Panc1 (cell line): ENCODE measurements around the gene MAEA. TPM values are rescaled to one million over a fixed set of nuclear protein-coding genes. Genes with fewer than 3 reads are reported as not detected.

Source experiments
- ATAC-seq: fragments of 200-7000 bp; cut with Tn5 transposase; 2 replicates; pipeline ENCODE4 v1.9.1; 2020; ENCODE audit warnings: mild to moderate bottlenecking, moderate library complexity
- BruUV-seq: library from RNA; stranded (reverse); fragments of 400-500 nt; replicated peaks from 2 replicates; lab custom pipeline; 2021; lab: Mats Ljungman, UMichigan
- CTCF ChIA-PET: fragments of 300-600 bp; sonication (Branson Sonifier 250); formaldehyde crosslinking; loops from one replicate; lab custom pipeline; 2022; ENCODE audit warnings: antibody characterized with exemption; lab: Charles Lee
- POLR2A ChIA-PET: fragments of 300-600 bp; sonication (Branson Sonifier 250); formaldehyde crosslinking; loops from one replicate; lab custom pipeline; 2022; ENCODE audit warnings: antibody characterized with exemption; lab: Charles Lee
- DNase-seq: peaks from one replicate; pipeline ENCODE4 v3.0.0-alpha.2; 2010; ENCODE audit warnings: low read depth, low spot score
- H3K27ac ChIP-seq: 2 replicates; pipeline ENCODE4 v1.5.1; 2011; ENCODE audit warnings: mild to moderate bottlenecking, low read length, inconsistent platforms
- H3K27me3 ChIP-seq: fragments of 200-500 bp; sonication (Bioruptor generic); 2 replicates; pipeline ENCODE4 v1.6.0; 2014; ENCODE audit warnings: low read length, inconsistent platforms; ENCODE audit not compliant: control insufficient read depth, insufficient read depth
- H3K36me3 ChIP-seq: fragments of 200-500 bp; sonication (Bioruptor generic); 2 replicates; pipeline ENCODE4 v1.5.1; 2014; ENCODE audit warnings: inconsistent platforms, mild to moderate bottlenecking, low read length, moderate library complexity; ENCODE audit not compliant: control insufficient read depth, insufficient read depth
- H3K4me1 ChIP-seq: 2 replicates; pipeline ENCODE4 v1.5.1; 2011; ENCODE audit warnings: inconsistent platforms, mild to moderate bottlenecking, low read length, moderate library complexity; ENCODE audit not compliant: control insufficient read depth, insufficient read depth
- H3K4me3 ChIP-seq, 2 experiments: 2 replicates each; pipeline ENCODE4 v1.5.1; 2011 to 2012; ENCODE audit warnings: low read depth in 2 of 2, low read length in 2 of 2, mild to moderate bottlenecking in 2 of 2, inconsistent platforms in 1 of 2, moderate library complexity in 1 of 2
- H3K9me3 ChIP-seq: fragments of 200-500 bp; sonication (Bioruptor generic); 2 replicates; pipeline ENCODE4 v1.5.1; 2014; ENCODE audit warnings: low read depth, mild to moderate bottlenecking, inconsistent platforms, low read length, moderate library complexity; ENCODE audit not compliant: control insufficient read depth, insufficient read depth
- POLR2AphosphoS5 ChIP-seq: IDR thresholded peaks from 2 replicates; pipeline ENCODE4 v1.6.1; 2012; ENCODE audit warnings: mild to moderate bottlenecking, low read depth, low read length, moderate library complexity
- SIN3A ChIP-seq: IDR thresholded peaks from 2 replicates; pipeline ENCODE4 v1.6.1; 2012; ENCODE audit warnings: low read depth, mild to moderate bottlenecking, low read length, moderate library complexity, borderline replicate concordance; ENCODE audit not compliant: insufficient read depth
- TCF7L2 ChIP-seq: IDR thresholded peaks from 2 replicates; pipeline ENCODE4 v1.6.1; 2011; ENCODE audit warnings: mild to moderate bottlenecking, low read depth, low read length, inconsistent platforms
- in situ Hi-C: cut with HindIII; loops from 2 replicates; pipeline ENCODE4 v1.10.0; 2016; ENCODE audit warnings: low sequenced_read_pairs, low pct_unique_long_range_greater_than_20kb
- intact Hi-C: fragments of 100-400 bp; cut with micrococcal nuclease; formaldehyde crosslinking; loops from one replicate; pipeline ENCODE4 v1.10.0; 2022; ENCODE audit not compliant: unreplicated experiment
- total RNA-seq: library from RNA; stranded (reverse); gene quantifications from one replicate; pipeline ENCODE4 v1.2.1, GENCODE V29; 2021; ENCODE audit not compliant: unreplicated experiment
- TF ChIP-seq, protein P1 (sequence below): fragments of 450-650 bp; IDR thresholded peaks from 2 replicates; pipeline ENCODE4 v1.5.1; 2017; ENCODE audit warnings: mild to moderate bottlenecking
- TF ChIP-seq, protein P2 (sequence below), 2 experiments: IDR thresholded peaks; 2 replicates each; pipeline ENCODE4 v1.6.1; 2011 to 2012; ENCODE audit warnings: low read depth in 2 of 2, control low read depth in 1 of 2, low read length in 1 of 2, mild to moderate bottlenecking in 1 of 2, moderate library complexity in 1 of 2; ENCODE audit not compliant: insufficient read depth in 1 of 2

The MAEA gene
- total RNA-seq, 1 experiment from 2014 or later, result 62.3 TPM

DNA sequence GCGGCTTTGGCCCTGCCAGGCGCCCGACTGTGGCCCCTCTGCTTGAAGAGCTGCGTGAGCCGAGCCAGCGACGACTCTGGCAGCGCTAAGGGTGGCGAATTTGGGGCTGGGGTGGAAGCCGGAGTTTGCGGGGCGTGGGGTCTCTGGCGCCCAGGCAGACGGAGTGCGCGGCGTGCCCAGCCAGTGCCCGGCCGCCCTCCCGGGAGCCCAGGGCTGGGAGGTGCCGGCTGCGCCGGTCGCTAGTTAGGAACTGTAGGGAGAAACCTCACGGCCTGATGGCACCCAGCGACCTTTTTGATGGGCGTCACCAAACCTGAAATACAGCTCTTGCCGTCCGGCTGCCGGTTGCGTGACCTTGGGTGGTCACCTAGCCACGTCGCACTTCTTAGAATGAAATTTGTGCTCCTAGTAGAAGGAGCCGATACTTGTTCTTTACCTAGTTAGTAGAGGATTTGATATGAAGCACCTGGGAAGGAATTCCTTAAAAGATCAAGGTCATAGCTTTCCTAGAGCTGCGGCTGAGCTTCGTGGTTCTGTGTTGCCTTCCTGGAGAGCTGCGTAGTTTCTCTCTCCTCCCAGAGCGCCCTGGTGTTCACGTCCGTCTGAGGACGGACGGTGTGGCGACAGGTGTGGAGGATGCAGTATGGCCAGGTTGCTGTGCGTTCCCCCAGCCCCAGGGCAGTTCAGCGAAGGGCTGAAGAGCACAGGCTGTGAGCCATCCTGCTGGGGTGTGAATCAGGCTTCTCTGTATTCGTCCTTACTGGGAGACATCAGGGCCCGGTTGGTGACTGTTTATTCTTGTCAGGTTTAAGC, 680 bp downstream of the MAEA start:
- Histone ChIP-seq H3K4me3 (peak overlapping the region; percentile 81 to 89), H3K27ac (peak overlapping the region; percentile 81), H3K36me3 (no peaks in the 10 kb centered on the region), H3K27me3 (no peaks in the 10 kb centered on the region), H3K4me1 (peaks cover 38% of the 10 kb centered on the region), H3K9me3 (no peaks in the 10 kb centered on the region)
- intact Hi-C loops, result no loop called here
- ATAC-seq, result no peak
- TF ChIP-seq TCF7L2, result no peak
- no peak for TF ChIP-seq SIN3A
- TF ChIP-seq, protein P1, sequence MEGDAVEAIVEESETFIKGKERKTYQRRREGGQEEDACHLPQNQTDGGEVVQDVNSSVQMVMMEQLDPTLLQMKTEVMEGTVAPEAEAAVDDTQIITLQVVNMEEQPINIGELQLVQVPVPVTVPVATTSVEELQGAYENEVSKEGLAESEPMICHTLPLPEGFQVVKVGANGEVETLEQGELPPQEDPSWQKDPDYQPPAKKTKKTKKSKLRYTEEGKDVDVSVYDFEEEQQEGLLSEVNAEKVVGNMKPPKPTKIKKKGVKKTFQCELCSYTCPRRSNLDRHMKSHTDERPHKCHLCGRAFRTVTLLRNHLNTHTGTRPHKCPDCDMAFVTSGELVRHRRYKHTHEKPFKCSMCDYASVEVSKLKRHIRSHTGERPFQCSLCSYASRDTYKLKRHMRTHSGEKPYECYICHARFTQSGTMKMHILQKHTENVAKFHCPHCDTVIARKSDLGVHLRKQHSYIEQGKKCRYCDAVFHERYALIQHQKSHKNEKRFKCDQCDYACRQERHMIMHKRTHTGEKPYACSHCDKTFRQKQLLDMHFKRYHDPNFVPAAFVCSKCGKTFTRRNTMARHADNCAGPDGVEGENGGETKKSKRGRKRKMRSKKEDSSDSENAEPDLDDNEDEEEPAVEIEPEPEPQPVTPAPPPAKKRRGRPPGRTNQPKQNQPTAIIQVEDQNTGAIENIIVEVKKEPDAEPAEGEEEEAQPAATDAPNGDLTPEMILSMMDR, result no peak
- ChIA-PET POLR2A (no interaction called here), CTCF (no interaction called here)
- in situ Hi-C loops, result no loop called here
- no peak for DNase-seq
- no TSS peak for BruUV-seq

DNA sequence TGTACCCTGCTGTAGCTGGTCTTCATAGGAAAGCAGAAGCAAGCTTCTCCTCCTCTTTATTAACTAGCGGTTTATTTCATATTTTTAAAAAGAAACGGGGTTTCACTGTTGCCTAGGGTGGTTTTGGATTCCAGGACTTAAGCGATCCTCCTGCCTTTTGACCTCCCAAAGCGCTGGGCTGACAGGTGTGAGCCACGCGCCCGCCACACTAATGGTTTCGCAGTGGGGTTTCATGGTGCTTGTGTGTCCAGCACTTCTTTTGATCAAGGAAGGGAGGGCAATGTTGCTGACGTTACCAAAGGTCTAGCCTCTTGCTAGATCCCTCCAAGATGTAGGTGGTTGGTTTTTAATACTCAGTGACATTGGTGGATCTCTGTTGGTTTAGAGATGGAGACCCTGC, 1.4 kb downstream of the MAEA start:
- peak overlapping the region; percentile 81 to 89 for H3K4me3 ChIP-seq
- BruUV-seq, result no TSS peak
- DNase-seq, result no peak
- H3K36me3 ChIP-seq, result no peaks in the 10 kb centered on the region
- intact Hi-C loops (no loop called here), in situ Hi-C loops (no loop called here)
- peak overlapping the region; percentile 81 for H3K27ac ChIP-seq
- peaks cover 38% of the 10 kb centered on the region for H3K4me1 ChIP-seq
- ChIA-PET CTCF (no interaction called here), POLR2A (no interaction called here)
- no peaks in the 10 kb centered on the region for H3K9me3 ChIP-seq
- TF ChIP-seq, protein P1, result no peak
- TF ChIP-seq POLR2AphosphoS5 (no peak), TCF7L2 (no peak), SIN3A (no peak)
- TF ChIP-seq, protein P2, sequence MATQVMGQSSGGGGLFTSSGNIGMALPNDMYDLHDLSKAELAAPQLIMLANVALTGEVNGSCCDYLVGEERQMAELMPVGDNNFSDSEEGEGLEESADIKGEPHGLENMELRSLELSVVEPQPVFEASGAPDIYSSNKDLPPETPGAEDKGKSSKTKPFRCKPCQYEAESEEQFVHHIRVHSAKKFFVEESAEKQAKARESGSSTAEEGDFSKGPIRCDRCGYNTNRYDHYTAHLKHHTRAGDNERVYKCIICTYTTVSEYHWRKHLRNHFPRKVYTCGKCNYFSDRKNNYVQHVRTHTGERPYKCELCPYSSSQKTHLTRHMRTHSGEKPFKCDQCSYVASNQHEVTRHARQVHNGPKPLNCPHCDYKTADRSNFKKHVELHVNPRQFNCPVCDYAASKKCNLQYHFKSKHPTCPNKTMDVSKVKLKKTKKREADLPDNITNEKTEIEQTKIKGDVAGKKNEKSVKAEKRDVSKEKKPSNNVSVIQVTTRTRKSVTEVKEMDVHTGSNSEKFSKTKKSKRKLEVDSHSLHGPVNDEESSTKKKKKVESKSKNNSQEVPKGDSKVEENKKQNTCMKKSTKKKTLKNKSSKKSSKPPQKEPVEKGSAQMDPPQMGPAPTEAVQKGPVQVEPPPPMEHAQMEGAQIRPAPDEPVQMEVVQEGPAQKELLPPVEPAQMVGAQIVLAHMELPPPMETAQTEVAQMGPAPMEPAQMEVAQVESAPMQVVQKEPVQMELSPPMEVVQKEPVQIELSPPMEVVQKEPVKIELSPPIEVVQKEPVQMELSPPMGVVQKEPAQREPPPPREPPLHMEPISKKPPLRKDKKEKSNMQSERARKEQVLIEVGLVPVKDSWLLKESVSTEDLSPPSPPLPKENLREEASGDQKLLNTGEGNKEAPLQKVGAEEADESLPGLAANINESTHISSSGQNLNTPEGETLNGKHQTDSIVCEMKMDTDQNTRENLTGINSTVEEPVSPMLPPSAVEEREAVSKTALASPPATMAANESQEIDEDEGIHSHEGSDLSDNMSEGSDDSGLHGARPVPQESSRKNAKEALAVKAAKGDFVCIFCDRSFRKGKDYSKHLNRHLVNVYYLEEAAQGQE (IDR thresholded peaks at IDR 0.05; ENCODE audit: insufficient read depth in 1 of 2, low read depth in 2 of 2, low read length in 1 of 2), result no peak
- H3K27me3 ChIP-seq, result no peaks in the 10 kb centered on the region
- no peak for ATAC-seq
